CD4-positive, alpha-beta T cell treated with Interleukin-1 beta for 1 hour (primary cell): Measurements from ENCODE around the gene ZNF774.
"Not testable (repeated sequence)": the region's sequence is repeated elsewhere in the genome, so short reads cannot be mapped to it uniquely, and the experiment has no call there.

Source experiments
- DNase-seq, 2 donors: peaks; one replicate each; pipeline ENCODE4 v3.0.0-alpha.2; 2020 to 2022

Gene ZNF774

DNA sequence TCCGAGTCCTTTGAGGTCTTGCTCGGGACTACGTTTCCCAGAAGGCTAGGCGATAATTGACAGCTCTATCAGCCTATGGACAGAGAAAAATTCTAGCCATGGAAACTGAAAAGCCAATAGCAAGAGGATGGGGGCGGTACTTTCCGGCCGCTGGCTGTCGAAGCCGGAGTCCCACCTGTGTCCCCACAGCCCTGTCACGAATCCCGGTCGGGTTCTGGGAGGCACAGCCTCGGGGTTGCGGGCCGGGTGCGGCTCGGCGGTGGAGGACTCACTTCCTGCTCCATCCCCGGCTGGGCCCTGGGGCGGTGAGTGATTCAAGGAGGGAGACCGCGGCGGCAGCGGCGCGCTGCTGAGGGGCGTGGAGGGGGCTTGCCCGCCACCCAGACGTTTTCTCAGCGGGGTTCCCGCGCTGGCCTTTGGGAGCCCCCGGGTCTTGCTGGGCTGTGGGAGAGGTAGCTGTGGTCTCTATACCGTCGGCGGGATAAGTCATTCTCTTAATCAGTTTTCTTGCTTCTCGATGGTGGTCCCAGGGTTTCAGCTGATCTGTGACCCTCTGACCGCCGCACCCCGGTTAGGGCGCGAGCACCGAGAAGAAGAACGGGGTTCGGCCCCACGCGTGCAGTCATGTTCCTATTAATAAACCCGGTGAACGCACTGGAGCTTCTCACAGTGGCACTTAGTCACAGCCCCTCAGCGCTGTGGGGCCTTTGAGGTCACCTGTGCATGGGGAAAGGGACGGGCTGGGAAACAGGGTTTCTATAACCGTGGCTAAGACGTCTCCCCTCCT lies at the start of gene ZNF774:
TSS of gene ZNF774 (plus strand) at position 178 of the 787 bp plus-strand sequence. CDS start 2,377 bp downstream, outside the sequence.
- peak; percentile 91 to 97 for DNase-seq

DNA sequence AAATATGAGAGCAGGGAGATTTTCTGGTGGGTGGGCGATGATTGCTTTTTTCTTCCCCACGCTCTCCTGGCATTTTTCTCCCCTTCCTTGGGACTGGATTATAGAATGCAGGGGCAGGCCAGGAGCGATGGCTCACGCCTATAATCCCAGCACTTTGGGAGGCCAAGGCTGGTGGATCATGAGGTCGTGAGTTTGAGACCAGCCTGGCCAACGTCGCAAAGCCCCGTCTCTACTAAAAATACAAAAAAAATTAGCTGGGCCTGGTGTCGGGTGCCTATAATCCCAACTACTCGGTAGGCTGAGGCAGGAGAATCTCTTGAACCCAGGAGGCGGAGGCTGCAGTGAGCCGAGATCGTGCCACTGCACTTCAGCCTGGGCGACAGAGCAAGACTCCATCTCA lies 46.7 kb upstream of the ZNF774 start:
- DNase-seq = not testable (repeated sequence)

GRCh38 chr15:90305932-90306331 lies 46.2 kb upstream of the ZNF774 start:
- no peak for DNase-seq

DNA sequence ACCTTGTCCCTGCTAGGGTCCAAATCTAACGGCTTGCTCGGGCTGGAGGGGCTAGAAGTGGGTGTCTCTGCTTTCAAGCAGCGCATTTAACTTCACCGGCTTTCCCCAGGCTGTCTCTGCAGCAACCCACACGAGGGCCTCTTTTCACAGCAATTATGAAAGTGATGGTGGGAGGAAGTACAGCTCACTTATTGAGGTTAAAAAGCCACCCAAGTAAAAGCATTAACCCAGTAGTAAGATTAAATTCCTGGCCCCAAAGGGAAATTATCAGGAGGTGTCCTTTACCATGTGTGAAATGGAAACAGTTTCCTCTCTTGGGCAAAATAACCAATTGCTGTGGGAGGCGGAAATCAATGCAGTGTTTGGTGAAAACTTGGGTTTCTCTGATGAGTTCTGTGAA lies 45.5 kb upstream of the ZNF774 start:
- DNase-seq = peak; percentile 5 to 30

DNA sequence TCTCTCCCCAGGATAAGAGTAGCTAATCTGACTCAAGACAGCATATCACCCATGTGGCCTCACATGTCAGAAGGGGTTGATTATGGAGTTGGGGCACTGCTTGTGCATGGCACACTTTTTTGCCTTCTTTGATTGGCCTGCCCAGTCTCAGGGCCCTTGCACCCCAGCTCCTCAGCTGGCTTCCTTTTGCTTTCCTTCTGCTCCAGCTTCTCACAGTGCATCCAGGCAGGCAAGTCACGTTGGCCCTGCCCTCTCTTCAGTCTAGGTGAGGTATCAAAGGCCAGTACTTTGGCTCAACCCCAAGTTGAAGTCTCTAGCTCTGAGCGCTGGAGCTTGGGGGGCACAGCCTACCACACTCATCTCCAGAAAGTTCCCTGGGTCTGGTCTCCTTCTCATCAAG lies 44.4 kb upstream of the ZNF774 start:
- no peak for DNase-seq

GRCh38 chr15:90309020-90309419 lies 43.1 kb upstream of the ZNF774 start:
- DNase-seq = no peak

DNA sequence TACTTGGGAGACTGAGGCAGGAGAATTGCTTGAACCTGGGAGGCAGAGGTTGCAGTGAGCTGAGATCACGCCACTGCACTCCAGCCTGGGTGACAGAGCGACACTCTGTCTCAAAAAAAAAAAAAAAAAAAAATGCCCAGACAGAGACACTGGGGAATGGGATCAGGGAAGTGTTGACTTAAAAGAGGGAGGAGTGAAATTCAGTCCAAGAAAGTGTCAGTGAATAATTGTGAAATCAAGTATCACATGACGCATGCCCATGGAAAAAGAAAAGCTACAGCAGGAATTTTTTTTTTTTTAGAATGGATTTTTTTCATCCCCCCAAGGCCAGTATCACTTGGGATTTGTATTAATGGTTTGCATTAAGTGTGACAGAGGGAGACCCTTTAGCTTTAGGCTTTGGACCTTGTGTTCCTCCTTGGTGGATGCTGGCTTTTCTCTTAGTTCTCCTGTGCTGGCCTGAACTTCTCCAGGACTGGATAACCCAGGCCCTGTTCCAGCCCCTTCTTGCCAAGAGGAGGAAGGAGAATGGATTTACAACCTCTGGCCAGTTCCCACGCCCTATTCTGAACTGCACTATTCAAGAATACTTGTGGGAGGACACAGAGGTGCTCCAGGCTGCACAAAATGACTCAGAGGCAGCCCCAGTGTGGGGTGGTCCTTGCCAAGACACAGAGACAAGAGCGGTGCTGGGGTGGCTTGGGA lies 36.7 kb upstream of the ZNF774 start:
- DNase-seq = no peak

DNA sequence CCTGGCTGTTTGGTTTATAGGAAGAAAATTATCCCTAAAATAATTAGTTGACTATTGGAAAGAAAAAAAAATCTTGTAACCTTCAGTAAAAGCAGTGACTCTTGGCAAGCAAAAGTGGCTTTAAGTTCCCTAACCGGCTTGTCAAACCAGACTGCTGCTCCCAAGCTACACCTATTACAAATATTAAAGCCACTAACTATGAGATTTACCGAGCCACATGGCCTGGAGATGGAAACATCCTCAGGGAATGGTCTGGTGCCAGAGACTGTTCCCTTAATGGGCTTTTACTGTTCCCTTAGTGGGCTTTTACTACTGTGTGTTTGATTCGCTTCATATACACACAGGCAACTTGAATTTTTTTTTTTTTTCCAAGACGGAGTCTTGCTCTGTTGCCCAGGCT lies 35.9 kb upstream of the ZNF774 start:
- no peak for DNase-seq

GRCh38 chr15:90318591-90318990 lies 33.5 kb upstream of the ZNF774 start:
- no peak for DNase-seq

- peak; percentile 76 for DNase-seq
Measured at GRCh38 chr15:90320062-90320884, 31.8 kb upstream of the ZNF774 start.

GRCh38 chr15:90320885-90321278 lies 31.2 kb upstream of the ZNF774 start:
- DNase-seq = no peak

DNA sequence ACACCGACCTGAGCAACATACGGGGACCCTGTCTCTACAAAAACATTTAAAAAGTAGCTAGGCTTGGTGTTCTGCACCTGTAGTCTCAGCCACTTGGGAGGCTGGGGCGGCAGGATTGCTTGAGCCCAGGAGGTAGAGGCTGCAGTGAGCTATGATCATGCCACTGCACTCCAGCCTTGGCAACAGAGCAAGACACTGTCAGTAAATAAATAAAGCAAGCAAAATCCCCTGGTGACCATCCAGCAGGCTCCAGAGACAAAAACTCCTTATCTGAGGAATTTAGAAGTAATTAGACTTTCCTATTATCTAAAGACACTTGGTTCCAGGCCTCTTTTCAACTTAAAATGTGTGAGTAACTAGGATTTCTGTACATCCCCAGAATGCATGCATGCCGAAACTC lies 29.5 kb upstream of the ZNF774 start:
- no peak for DNase-seq

GRCh38 chr15:90325726-90326125 lies 26.4 kb upstream of the ZNF774 start:
- DNase-seq = peak in 1 of 2 donors; percentile 26

GRCh38 chr15:90326441-90326840 lies 25.6 kb upstream of the ZNF774 start:
- no peak for DNase-seq

- no peak for DNase-seq
Measured at GRCh38 chr15:90327311-90327710, 24.8 kb upstream of the ZNF774 start.

GRCh38 chr15:90334304-90334731 lies 17.8 kb upstream of the ZNF774 start:
- DNase-seq = no peak

- peak in 1 of 2 donors; percentile 41 for DNase-seq
Measured at GRCh38 chr15:90336705-90337141, 15.4 kb upstream of the ZNF774 start.

DNA sequence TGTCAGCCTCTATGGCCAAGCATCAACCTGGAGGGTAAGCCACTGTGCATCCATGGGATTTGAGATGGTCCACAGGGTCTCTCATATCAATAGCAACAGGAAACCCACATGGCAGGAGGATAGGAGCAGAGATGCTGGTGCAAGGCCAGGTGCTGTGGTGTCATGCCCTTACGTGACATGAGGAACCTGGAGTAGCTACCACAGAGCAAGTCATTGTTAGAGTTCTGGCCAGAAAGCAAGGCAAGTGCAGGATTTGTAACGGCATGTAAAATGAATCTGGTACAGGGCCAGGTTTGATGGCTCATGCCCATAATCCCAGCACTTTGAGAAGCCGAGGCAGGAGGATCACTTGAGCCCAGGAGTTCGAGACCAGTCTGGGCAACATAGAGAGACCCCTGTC lies 14.8 kb upstream of the ZNF774 start:
- no peak for DNase-seq

DNA sequence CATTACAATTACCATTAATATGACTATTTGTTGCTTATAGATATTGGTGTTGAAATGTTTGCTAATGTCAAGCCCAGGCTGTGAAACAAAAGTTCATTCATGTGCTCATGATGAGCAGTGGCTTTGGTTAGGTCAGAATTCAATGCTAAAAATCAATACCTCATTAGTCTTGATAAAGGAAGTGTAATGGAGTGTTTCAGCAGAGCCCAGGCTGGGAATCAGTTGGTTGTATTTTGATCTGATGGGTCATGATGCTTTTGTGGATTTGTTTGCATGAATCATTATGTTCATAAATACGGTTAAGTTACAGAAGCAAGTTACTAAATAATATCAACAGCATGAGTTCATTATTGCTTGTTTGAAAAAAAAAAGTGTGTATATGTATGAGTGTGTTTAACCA lies 13.6 kb upstream of the ZNF774 start:
- no peak for DNase-seq

DNA sequence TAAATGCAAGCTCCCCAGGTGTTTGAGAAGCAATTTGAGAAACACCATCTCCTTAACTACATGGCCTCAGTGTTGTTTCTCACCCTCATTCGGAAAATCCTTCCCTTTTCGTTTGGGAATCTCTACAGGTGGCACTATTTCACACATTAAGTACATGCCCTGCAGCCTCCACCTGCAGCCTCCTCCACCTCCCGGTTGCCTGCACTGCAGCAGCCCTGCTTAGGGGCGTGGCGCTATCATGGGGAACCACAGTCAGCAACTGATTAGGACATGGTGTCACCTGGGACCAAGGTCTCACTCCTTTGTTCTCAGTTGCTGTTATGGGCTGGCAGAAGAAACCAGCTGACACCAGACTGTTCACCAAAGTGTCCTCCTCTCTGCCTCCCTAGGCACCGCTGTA lies 11.7 kb upstream of the ZNF774 start:
- no peak for DNase-seq

- no peak for DNase-seq
Measured at GRCh38 chr15:90343302-90343790, 8.7 kb upstream of the ZNF774 start.

GRCh38 chr15:90344662-90345061 lies 7.4 kb upstream of the ZNF774 start:
- DNase-seq = no peak

DNA sequence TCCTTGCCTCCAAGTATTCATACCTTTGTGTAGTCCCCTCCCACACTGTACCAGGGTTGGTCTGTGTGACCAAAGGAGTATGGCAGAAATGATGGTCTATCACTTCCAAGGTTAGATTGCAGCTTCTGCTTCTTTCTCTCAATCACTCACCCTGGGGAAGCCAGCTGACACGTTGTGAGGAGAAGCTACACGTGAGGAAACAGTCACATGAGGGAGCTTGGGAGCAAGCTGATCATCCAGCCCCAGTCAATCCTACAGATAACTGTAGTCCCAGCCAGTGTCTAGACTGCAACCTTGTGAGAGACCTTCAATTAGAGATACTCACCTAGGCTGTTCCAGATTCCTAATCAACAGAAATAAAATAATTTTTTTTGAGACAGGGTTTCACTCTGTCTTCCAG lies 6.2 kb upstream of the ZNF774 start:
- DNase-seq = no peak
